MM.1S (cell line): ENCODE measurements around the gene ZNF665.
"Not testable (repeated sequence)": the region's sequence is repeated elsewhere in the genome, so short reads cannot be mapped to it uniquely, and the experiment has no call there.

ENCODE experiments used
- CTCF ChIP-seq: fragments of 300-600 bp; sonication (generic); IDR thresholded peaks from 2 replicates; pipeline ENCODE4 v1.5.1; 2016; ENCODE audit warnings: antibody characterized with exemption, low read length, mixed read lengths
- EZH2 ChIP-seq: fragments of 300-600 bp; sonication (generic); optimal IDR thresholded peaks from 2 replicates; pipeline ENCODE3; 2017; ENCODE audit warnings: low read depth, mild to moderate bottlenecking, antibody characterized with exemption, low read length, mixed read lengths

GRCh38 chr19:53211554-53211953 is 18.4 kb upstream of the ZNF665 start:
- TF ChIP-seq CTCF, EZH2: not testable (repeated sequence)
